PFSK-1 (cell line): ENCODE data around the gene RABEP2.
A peak's percentile ranks its signal among the peaks of the same experiment; 100 is the strongest.

Experiments
- FOXP2 ChIP-seq: optimal IDR thresholded peaks from 2 replicates; pipeline ENCODE3; 2011; ENCODE audit warnings: borderline replicate concordance, control low read depth, inconsistent platforms; ENCODE audit not compliant: insufficient read depth; ENCODE audit errors: extremely low read length, extremely low read depth
- POLR2AphosphoS5 ChIP-seq: IDR thresholded peaks from 2 replicates; pipeline ENCODE4 v1.6.1; 2012; ENCODE audit warnings: low read depth, mild to moderate bottlenecking, control low read depth, low read length, moderate library complexity
- REST ChIP-seq, 2 experiments: IDR thresholded peaks; 2 replicates each; pipeline versions ENCODE4 v1.6.1 to v1.8.0; 2011 to 2012; ENCODE audit warnings: low read depth in 2 of 2, low read length in 2 of 2, control low read depth in 1 of 2, inconsistent platforms in 1 of 2, mild to moderate bottlenecking in 1 of 2, moderate library complexity in 1 of 2; ENCODE audit not compliant: insufficient read depth in 1 of 2
- SIN3A ChIP-seq: IDR thresholded peaks from 2 replicates; pipeline ENCODE4 v1.6.1; 2012; ENCODE audit warnings: mild to moderate bottlenecking, low read length, moderate library complexity, borderline replicate concordance; ENCODE audit not compliant: insufficient read depth
- TAF1 ChIP-seq: IDR thresholded peaks from 2 replicates; pipeline ENCODE4 v1.6.1; 2012; ENCODE audit warnings: low read length, control low read depth, borderline replicate concordance; ENCODE audit not compliant: insufficient read depth

DNA sequence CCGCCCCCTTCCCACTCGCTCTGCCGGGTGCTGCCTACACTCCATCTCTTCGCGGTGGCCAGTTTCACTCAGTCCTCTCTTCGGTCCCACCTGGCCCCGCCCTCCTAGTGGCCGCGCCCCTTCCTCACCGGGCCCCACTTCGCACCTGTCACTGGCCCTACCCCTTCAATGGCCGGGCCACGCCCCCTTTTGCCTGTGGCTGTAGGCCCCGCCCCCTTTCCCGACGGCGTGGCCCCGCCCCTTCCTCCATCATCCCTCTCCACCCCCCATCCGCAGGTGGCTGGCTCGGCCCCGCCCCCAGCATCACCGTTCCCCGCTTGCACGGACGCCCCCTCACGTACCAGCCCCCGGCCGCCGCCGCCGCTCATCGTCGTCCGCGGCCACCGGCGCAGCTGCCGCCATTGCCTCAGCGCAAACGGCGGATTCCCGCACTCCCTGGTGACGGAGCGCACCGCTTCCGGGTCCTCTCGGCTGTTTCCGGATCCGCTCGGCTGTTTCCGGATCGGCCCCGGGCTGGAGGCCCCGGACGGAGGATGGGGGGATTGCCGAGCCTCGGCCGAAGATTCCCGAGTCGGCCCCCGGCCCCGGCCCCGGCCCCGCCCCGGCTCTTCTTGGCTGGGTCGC, at the start of gene RABEP2:
- TF ChIP-seq SIN3A (no peak), TAF1 (no peak), FOXP2 (peak; percentile 10), POLR2AphosphoS5 (peak; percentile 12; the same call in 1 of the 2 replicates), REST (IDR thresholded peaks at IDR 0.05; ENCODE audit: insufficient read depth in 1 of 2, low read depth in 2 of 2, low read length in 2 of 2) (no peak)
